Ishikawa (cell line): ENCODE results near the gene KCNF1.

Experiments used
- CEBPB ChIP-seq: IDR thresholded peaks from 2 replicates; pipeline ENCODE4 v1.6.1; 2012
- CREB1 ChIP-seq: IDR thresholded peaks from 2 replicates; pipeline ENCODE4 v1.6.1; 2012; ENCODE audit warnings: low read depth
- EGR1 ChIP-seq: IDR thresholded peaks from 2 replicates; pipeline ENCODE4 v1.6.1; 2012
- EP300 ChIP-seq: IDR thresholded peaks from 2 replicates; pipeline ENCODE4 v1.6.1; 2012; ENCODE audit warnings: borderline replicate concordance
- FOXM1 ChIP-seq: IDR thresholded peaks from 2 replicates; pipeline ENCODE4 v1.6.1; 2012; ENCODE audit warnings: low read depth, borderline replicate concordance
- RAD21 ChIP-seq: IDR thresholded peaks from 2 replicates; pipeline ENCODE4 v1.6.1; 2012; ENCODE audit warnings: low read depth
- TAF1 ChIP-seq: IDR thresholded peaks from 2 replicates; pipeline ENCODE4 v1.6.1; 2012; ENCODE audit warnings: low read depth, mild to moderate bottlenecking
- TCF12 ChIP-seq: IDR thresholded peaks from 2 replicates; pipeline ENCODE4 v1.6.1; 2012; ENCODE audit warnings: low read depth
- YY1 ChIP-seq: IDR thresholded peaks from 2 replicates; pipeline ENCODE4 v1.6.1; 2012; ENCODE audit warnings: low read depth
- ZBTB7A ChIP-seq: IDR thresholded peaks from 2 replicates; pipeline ENCODE4 v1.6.1; 2012; ENCODE audit warnings: low read depth
- TF ChIP-seq, protein P1 (sequence below): IDR thresholded peaks from 2 replicates; pipeline ENCODE4 v1.6.1; 2012; ENCODE audit warnings: low read depth, mild to moderate bottlenecking
- TF ChIP-seq, protein P2 (sequence below): IDR thresholded peaks from 2 replicates; pipeline ENCODE4 v1.6.1; 2012
- TF ChIP-seq, protein P3 (sequence below): IDR thresholded peaks from 2 replicates; pipeline ENCODE4 v1.6.1; 2012

DNA sequence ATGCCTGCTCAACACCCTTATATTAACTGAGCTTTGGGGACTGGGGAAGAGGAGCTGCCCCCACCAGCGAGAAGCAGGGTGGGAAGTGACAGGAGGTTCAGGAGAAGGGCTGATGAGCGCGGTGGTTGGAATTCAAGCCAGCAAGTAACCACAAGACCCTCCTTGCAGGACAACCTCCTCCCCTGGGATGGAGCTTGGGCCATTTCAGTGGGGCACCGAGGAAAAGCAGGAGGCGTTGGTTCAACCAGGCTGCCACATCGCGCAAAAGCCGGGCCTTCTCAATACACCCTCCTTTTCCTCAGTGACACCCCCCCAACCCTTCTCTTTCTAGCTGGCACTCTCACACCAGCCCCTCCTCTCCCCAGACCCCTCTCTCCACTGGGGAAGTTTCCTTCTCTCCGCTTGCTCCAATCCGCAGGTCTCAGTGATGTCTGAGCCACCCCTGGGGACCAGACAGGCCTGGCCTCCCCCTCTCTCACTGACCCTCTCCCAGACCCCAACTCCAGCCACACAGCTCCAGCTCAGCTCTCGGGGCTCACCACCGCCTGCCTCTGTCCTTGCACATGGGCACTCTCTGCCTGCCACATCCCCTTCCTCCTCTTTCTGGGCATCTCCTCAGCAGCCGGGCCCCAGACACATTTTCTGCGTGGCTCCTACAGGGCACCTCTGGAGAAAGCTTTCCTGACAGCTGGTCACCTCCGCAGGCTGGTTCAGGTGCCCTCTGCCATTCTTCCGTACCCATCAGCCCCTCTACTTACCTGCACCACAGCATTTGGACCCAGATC is 44.5 kb downstream of the KCNF1 start:
- TF ChIP-seq, protein P1, sequence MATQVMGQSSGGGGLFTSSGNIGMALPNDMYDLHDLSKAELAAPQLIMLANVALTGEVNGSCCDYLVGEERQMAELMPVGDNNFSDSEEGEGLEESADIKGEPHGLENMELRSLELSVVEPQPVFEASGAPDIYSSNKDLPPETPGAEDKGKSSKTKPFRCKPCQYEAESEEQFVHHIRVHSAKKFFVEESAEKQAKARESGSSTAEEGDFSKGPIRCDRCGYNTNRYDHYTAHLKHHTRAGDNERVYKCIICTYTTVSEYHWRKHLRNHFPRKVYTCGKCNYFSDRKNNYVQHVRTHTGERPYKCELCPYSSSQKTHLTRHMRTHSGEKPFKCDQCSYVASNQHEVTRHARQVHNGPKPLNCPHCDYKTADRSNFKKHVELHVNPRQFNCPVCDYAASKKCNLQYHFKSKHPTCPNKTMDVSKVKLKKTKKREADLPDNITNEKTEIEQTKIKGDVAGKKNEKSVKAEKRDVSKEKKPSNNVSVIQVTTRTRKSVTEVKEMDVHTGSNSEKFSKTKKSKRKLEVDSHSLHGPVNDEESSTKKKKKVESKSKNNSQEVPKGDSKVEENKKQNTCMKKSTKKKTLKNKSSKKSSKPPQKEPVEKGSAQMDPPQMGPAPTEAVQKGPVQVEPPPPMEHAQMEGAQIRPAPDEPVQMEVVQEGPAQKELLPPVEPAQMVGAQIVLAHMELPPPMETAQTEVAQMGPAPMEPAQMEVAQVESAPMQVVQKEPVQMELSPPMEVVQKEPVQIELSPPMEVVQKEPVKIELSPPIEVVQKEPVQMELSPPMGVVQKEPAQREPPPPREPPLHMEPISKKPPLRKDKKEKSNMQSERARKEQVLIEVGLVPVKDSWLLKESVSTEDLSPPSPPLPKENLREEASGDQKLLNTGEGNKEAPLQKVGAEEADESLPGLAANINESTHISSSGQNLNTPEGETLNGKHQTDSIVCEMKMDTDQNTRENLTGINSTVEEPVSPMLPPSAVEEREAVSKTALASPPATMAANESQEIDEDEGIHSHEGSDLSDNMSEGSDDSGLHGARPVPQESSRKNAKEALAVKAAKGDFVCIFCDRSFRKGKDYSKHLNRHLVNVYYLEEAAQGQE = no peak
- TF ChIP-seq, protein P2, sequence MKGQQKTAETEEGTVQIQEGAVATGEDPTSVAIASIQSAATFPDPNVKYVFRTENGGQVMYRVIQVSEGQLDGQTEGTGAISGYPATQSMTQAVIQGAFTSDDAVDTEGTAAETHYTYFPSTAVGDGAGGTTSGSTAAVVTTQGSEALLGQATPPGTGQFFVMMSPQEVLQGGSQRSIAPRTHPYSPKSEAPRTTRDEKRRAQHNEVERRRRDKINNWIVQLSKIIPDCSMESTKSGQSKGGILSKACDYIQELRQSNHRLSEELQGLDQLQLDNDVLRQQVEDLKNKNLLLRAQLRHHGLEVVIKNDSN = no peak
- TF ChIP-seq CEBPB (no peak), FOXM1 (no peak), YY1 (no peak), EP300 (no peak), EGR1 (no peak), CREB1 (no peak), TAF1 (no peak), ZBTB7A (no peak), RAD21 (no peak), TCF12 (no peak)
- TF ChIP-seq, protein P3, sequence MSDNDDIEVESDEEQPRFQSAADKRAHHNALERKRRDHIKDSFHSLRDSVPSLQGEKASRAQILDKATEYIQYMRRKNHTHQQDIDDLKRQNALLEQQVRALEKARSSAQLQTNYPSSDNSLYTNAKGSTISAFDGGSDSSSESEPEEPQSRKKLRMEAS = no peak
